Measurements from ENCODE around the gene EHMT1. TPM values are rescaled to one million over a fixed set of nuclear protein-coding genes. Genes with fewer than 3 reads are reported as not detected.

Gene EHMT1
- total and polyA plus RNA-seq, 2 donors (not counting 1 experiment from before 2014, with no cell fraction given) = 101 to 394 TPM

GRCh38 chr9:137711678-137712105, 92.9 kb downstream of the EHMT1 start:
- Histone ChIP-seq H3K27ac (ENCODE audit: low read length in 2 of 2) (no peak overlapping the region), H4K20me1 (ENCODE audit: control insufficient read depth, insufficient read depth, low read length, poor library complexity, severe bottlenecking) (peaks cover 27% of the 10 kb centered on the region), H3K4me3 (ENCODE audit: control extremely low read depth in 1 of 5, extremely low read depth in 1 of 5, insufficient read depth in 1 of 5, low read depth in 2 of 5, low read length in 4 of 5) (no peak overlapping the region), H2AFZ (ENCODE audit: insufficient read depth, low read depth, low read length, poor library complexity, severe bottlenecking) (no peak overlapping the region), H3K9me3 (ENCODE audit: control extremely low read depth in 1 of 3, control insufficient read depth in 2 of 3, insufficient read depth in 1 of 3, low read length in 2 of 3) (peaks cover 3 to 28% (median 15%) of the 10 kb centered on the region in 3 donors), H3K4me2 (replicated peaks; ENCODE audit: low read depth, low read length, poor library complexity, severe bottlenecking) (no peak overlapping the region), H3K36me3 (replicated peaks in 1 of 2; ENCODE audit: control extremely low read depth in 1 of 2, control insufficient read depth in 1 of 2, extremely low read depth in 1 of 2, insufficient read depth in 2 of 2, low read length in 1 of 2) (peaks cover 2 to 24% of the 10 kb centered on the region in 2 experiments), H3K4me1 (ENCODE audit: control insufficient read depth in 2 of 2, insufficient read depth in 2 of 2, low read length in 2 of 2) (peaks cover 23 to 56% of the 10 kb centered on the region in 2 donors), H3K9ac (ENCODE audit: low read length) (no peak overlapping the region), H3K79me2 (ENCODE audit: control insufficient read depth, insufficient read depth, low read length) (peaks cover 43% of the 10 kb centered on the region), H3K27me3 (replicated peaks in 1 of 4; ENCODE audit: control extremely low read depth in 1 of 4, control insufficient read depth in 3 of 4, insufficient read depth in 4 of 4, low read length in 3 of 4) (no peaks in the 10 kb centered on the region)
- no peak for DNase-seq
- Mint-ChIP-seq H3K27me3 (no peaks in the 10 kb centered on the region), H3K27ac (peak overlapping the region; percentile 89), H3K4me1 (peaks cover 67% of the 10 kb centered on the region), H3K9me3 (ENCODE audit: insufficient read depth) (peaks cover 3% of the 10 kb centered on the region), H3K4me3 (peak overlapping the region; percentile 65)
- no peak for ATAC-seq (ENCODE audit: low read depth)
- intact Hi-C loops (cut with micrococcal nuclease) = no loop called here
- TF ChIP-seq CTCF (IDR thresholded peaks at IDR 0.05) (no peak), EZH2 (IDR thresholded peaks at IDR 0.05; ENCODE audit: borderline replicate concordance, insufficient read depth, low read depth, low read length, poor library complexity, severe bottlenecking) (no peak)
- WGBS (ENCODE audit: insufficient coverage) = 97% methylated on average over 17 of the region's 18 CpGs
- ChIA-PET POLR2A (interaction anchor here (0.5 kb wide), 1 partner anchor 1776 kb away, joined by 5 read pairs; no protein-coding TSS in a partner anchor), CTCF (interaction anchor here (1.6 kb wide), 1 partner anchor 13 kb away, joined by 4 read pairs; no protein-coding TSS in a partner anchor)

- ChIA-PET POLR2A (interaction anchor here (0.6 to 1.0 kb wide), 4 partner anchors 12 to 136 kb away, joined by 3 to 4 read pairs (median 4); no protein-coding TSS in a partner anchor), CTCF (interaction anchor here (0.6 to 2.6 kb wide), 7 partner anchors 11 to 77 kb away, joined by 3 to 17 read pairs (median 5); no protein-coding TSS in a partner anchor)
- H3K9me3 ChIP-seq (ENCODE audit: control extremely low read depth in 1 of 3, control insufficient read depth in 2 of 3, insufficient read depth in 1 of 3, low read length in 2 of 3) = peaks cover 3 to 44% (median 15%) of the 10 kb centered on the region in 3 donors
- no peak overlapping the region for H2AFZ ChIP-seq (ENCODE audit: insufficient read depth, low read depth, low read length, poor library complexity, severe bottlenecking)
- H3K27me3 Mint-ChIP-seq = no peaks in the 10 kb centered on the region
- peaks cover 13% of the 10 kb centered on the region for H3K79me2 ChIP-seq (ENCODE audit: control insufficient read depth, insufficient read depth, low read length)
- H3K27ac ChIP-seq (ENCODE audit: low read length in 2 of 2) = peak overlapping the region; percentile 45 to 64
- ATAC-seq (ENCODE audit: low read depth) (peak; percentile 92), DNase-seq (peak; percentile 78)
- peaks cover 12 to 48% of the 10 kb centered on the region in 2 experiments for H3K36me3 ChIP-seq (replicated peaks in 1 of 2; ENCODE audit: control extremely low read depth in 1 of 2, control insufficient read depth in 1 of 2, extremely low read depth in 1 of 2, insufficient read depth in 2 of 2, low read length in 1 of 2)
- H4K20me1 ChIP-seq (ENCODE audit: control insufficient read depth, insufficient read depth, low read length, poor library complexity, severe bottlenecking) = no peaks in the 10 kb centered on the region
- H3K9ac ChIP-seq (ENCODE audit: low read length) = peak overlapping the region; percentile 8
- H3K9me3 Mint-ChIP-seq (ENCODE audit: insufficient read depth) = peaks cover 6% of the 10 kb centered on the region
- intact Hi-C loops (cut with micrococcal nuclease) = loop anchor here (1.0 to 2.0 kb wide), 4 partner anchors 10 to 45 kb away; no protein-coding TSS in a partner anchor
- TF ChIP-seq EZH2 (IDR thresholded peaks at IDR 0.05; ENCODE audit: borderline replicate concordance, insufficient read depth, low read depth, low read length, poor library complexity, severe bottlenecking) = no peak
- no peak for TF ChIP-seq CTCF (IDR thresholded peaks at IDR 0.05)
- H3K4me3 Mint-ChIP-seq = peak overlapping the region; percentile 74
- peaks cover 14 to 36% of the 10 kb centered on the region in 2 donors for H3K4me1 ChIP-seq (ENCODE audit: control insufficient read depth in 2 of 2, insufficient read depth in 2 of 2, low read length in 2 of 2)
- H3K27ac Mint-ChIP-seq = peak overlapping the region; percentile 99
- no peaks in the 10 kb centered on the region for H3K27me3 ChIP-seq (replicated peaks in 1 of 4; ENCODE audit: control extremely low read depth in 1 of 4, control insufficient read depth in 3 of 4, insufficient read depth in 4 of 4, low read length in 3 of 4)
- WGBS (ENCODE audit: insufficient coverage) = 86% methylated on average over 12 of the region's 12 CpGs
- peak overlapping the region; percentile 32 for H3K4me2 ChIP-seq (replicated peaks; ENCODE audit: low read depth, low read length, poor library complexity, severe bottlenecking)
- H3K4me1 Mint-ChIP-seq = peaks cover 38% of the 10 kb centered on the region
- H3K4me3 ChIP-seq (ENCODE audit: control extremely low read depth in 1 of 5, extremely low read depth in 1 of 5, insufficient read depth in 1 of 5, low read depth in 2 of 5, low read length in 4 of 5) = peak overlapping the region in 1 of 5 experiments; percentile 12
Measured at GRCh38 chr9:137715321-137715720, 96.5 kb downstream of the EHMT1 start.
